Astrocyte (in vitro differentiated cells and primary cell): ENCODE results near the gene PPP1R9A. TPM values are rescaled to one million over a fixed set of nuclear protein-coding genes. Genes with fewer than 3 reads are reported as not detected.

Source experiments
- DNase-seq: peaks from one replicate; pipeline ENCODE4 v3.0.0-alpha.2; 2010; ENCODE audit warnings: low read depth
- FAIRE-seq: peaks from 2 replicates; lab custom pipeline; 2011; peaks lifted over from hg19 to GRCh38; lab: Jason Lieb, UNC
- H2AFZ ChIP-seq: 2 replicates; pipeline ENCODE4 v1.6.0; 2012; ENCODE audit warnings: low read depth, low read length, inconsistent platforms
- H3K27ac ChIP-seq: 2 replicates; pipeline ENCODE4 v1.5.1; 2011; ENCODE audit warnings: low read depth, low read length, inconsistent platforms
- H3K27me3 ChIP-seq: 2 replicates; pipeline ENCODE4 v1.6.0; 2011; ENCODE audit warnings: low read length, inconsistent platforms; ENCODE audit not compliant: insufficient read depth
- H3K36me3 ChIP-seq: 2 replicates; pipeline ENCODE4 v1.5.1; 2011; ENCODE audit warnings: low read length, inconsistent platforms; ENCODE audit not compliant: insufficient read depth
- H3K4me1 ChIP-seq: 2 replicates; pipeline ENCODE4 v1.5.1; 2011; ENCODE audit warnings: low read length, inconsistent platforms; ENCODE audit not compliant: insufficient read depth
- H3K4me2 ChIP-seq: 2 replicates; pipeline ENCODE4 v1.6.0; 2012; ENCODE audit warnings: low read length, inconsistent platforms
- H3K4me3 ChIP-seq: 2 replicates; pipeline ENCODE4 v1.5.1; 2011; ENCODE audit warnings: low read depth, mild to moderate bottlenecking, low read length, inconsistent platforms; ENCODE audit not compliant: insufficient read depth
- H3K79me2 ChIP-seq: 2 replicates; pipeline ENCODE4 v1.6.0; 2012; ENCODE audit warnings: mild to moderate bottlenecking, low read length, inconsistent platforms; ENCODE audit not compliant: insufficient read depth
- H3K9ac ChIP-seq: 2 replicates; pipeline ENCODE4 v1.6.0; 2012; ENCODE audit warnings: mild to moderate bottlenecking, low read length, inconsistent platforms
- H3K9me3 ChIP-seq: 2 replicates; pipeline ENCODE4 v1.5.1; 2012; ENCODE audit warnings: low read depth, mild to moderate bottlenecking, low read length, inconsistent platforms; ENCODE audit not compliant: insufficient read depth
- H4K20me1 ChIP-seq: 2 replicates; pipeline ENCODE4 v1.6.0; 2012; ENCODE audit warnings: low read length, inconsistent platforms; ENCODE audit not compliant: insufficient read depth
- H3K27ac Mint-ChIP-seq: one replicate; pipeline ENCODE4 v1.8.0; 2021; ENCODE audit warnings: mild to moderate bottlenecking, mixed read lengths; ENCODE audit not compliant: unreplicated experiment
- H3K27me3 Mint-ChIP-seq: one replicate; pipeline ENCODE4 v1.8.0; 2021; ENCODE audit warnings: low read depth, mixed read lengths; ENCODE audit not compliant: unreplicated experiment
- H3K36me3 Mint-ChIP-seq: one replicate; pipeline ENCODE4 v1.8.0; 2021; ENCODE audit warnings: low read depth, mixed read lengths; ENCODE audit not compliant: unreplicated experiment
- H3K4me1 Mint-ChIP-seq: one replicate; pipeline ENCODE4 v1.8.0; 2021; ENCODE audit warnings: low read depth, mixed read lengths; ENCODE audit not compliant: unreplicated experiment
- H3K4me3 Mint-ChIP-seq: one replicate; pipeline ENCODE4 v1.8.0; 2021; ENCODE audit warnings: mild to moderate bottlenecking, moderate library complexity, mixed read lengths; ENCODE audit not compliant: unreplicated experiment
- H3K9me3 Mint-ChIP-seq: one replicate; pipeline ENCODE4 v1.8.0; 2021; ENCODE audit warnings: mild to moderate bottlenecking, mixed read lengths; ENCODE audit not compliant: unreplicated experiment
- CTCF ChIP-seq: IDR thresholded peaks from 2 replicates; pipeline ENCODE4 v1.5.1; 2011; ENCODE audit warnings: low read depth, mild to moderate bottlenecking, inconsistent platforms, low read length, moderate library complexity; ENCODE audit not compliant: insufficient read depth
- EZH2 ChIP-seq: IDR thresholded peaks from 2 replicates; pipeline ENCODE4 v1.6.1; 2012; ENCODE audit warnings: mild to moderate bottlenecking, low read length, inconsistent platforms; ENCODE audit not compliant: insufficient read depth
- total RNA-seq: library from RNA; stranded (reverse); gene quantifications from 2 replicates; pipeline ENCODE4 v1.2.1, GENCODE V29; 2021

PPP1R9A gene
- total RNA-seq, 1 donor from 2014 or later = 7.5 TPM

DNA sequence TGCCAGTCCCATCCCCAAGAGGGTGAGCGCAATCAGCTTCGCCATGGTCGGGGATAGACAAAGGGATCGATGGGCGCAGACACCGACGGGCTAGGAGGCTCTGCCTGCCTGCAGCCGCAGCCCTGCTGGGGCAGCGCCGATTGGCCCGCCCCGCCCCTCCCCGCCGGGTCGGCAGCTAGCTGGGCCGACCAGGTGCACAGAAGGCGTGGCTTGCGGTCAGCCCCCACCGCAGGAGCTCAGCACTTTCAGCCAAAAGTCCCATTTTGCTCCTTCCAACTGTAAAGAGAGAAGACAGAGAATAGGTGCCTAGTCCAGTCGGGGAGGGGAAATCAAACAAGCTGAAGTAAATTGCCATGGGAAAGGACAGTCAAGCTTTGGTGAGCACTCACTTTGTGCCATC, 417.0 kb downstream of the PPP1R9A start, which contains the start of gene PON1:
Gene PON1, minus strand, starts transcription at position 102 of the 400 bp plus-strand sequence. Its CDS starts 57 bp downstream, at position 45.
- DNase-seq (no peak), FAIRE-seq (no peak)
- H3K9me3 Mint-ChIP-seq = no peaks in the 10 kb centered on the region
- TF ChIP-seq EZH2 (no peak), CTCF (no peak)
- H4K20me1 ChIP-seq = no peaks in the 10 kb centered on the region
- peaks cover 12% of the 10 kb centered on the region for H3K27me3 Mint-ChIP-seq
- no peak within 1 kb of the TSS for H3K27ac Mint-ChIP-seq
- H3K4me3 Mint-ChIP-seq = no peak within 1 kb of the TSS
- H3K36me3 ChIP-seq = no peaks in the 10 kb centered on the region
- H3K27me3 ChIP-seq = peaks cover 2% of the 10 kb centered on the region
- no peak within 1 kb of the TSS for H3K4me3 ChIP-seq
- H3K79me2 ChIP-seq = no peaks in the 10 kb centered on the region
- H3K4me1 ChIP-seq = no peaks in the 10 kb centered on the region
- no peak within 1 kb of the TSS for H2AFZ ChIP-seq
- peaks cover 3% of the 10 kb centered on the region for H3K9me3 ChIP-seq
- H3K4me1 Mint-ChIP-seq = peaks cover 16% of the 10 kb centered on the region
- H3K36me3 Mint-ChIP-seq = no peaks in the 10 kb centered on the region
- H3K9ac ChIP-seq = no peak within 1 kb of the TSS
- no peak within 1 kb of the TSS for H3K27ac ChIP-seq
- no peak within 1 kb of the TSS for H3K4me2 ChIP-seq

DNA sequence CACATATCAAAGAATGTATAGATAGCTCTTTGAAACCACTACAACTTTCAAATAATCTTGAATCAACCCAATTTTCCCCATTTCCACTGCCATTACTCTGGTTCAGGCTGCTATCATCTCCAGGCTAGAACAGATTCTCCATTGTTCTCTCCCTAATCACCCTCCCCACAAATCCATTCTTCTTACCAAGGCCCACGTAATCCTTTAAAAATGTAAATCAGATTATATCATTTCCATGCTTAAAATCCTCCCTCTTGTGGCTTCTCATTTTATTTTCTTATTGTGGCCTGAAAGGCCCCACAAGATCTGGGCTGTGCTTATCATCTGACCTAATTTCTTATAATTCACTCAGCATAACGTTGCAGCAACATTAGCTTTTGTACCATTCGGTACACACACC, 420.0 kb downstream of the PPP1R9A start:
- no peak overlapping the region for H3K27ac Mint-ChIP-seq
- no peaks in the 10 kb centered on the region for H3K36me3 Mint-ChIP-seq
- no peaks in the 10 kb centered on the region for H3K9me3 Mint-ChIP-seq
- H3K4me1 ChIP-seq = no peaks in the 10 kb centered on the region
- peaks cover 3% of the 10 kb centered on the region for H3K9me3 ChIP-seq
- DNase-seq = peak; percentile 71
- H3K36me3 ChIP-seq = no peaks in the 10 kb centered on the region
- no peak overlapping the region for H3K4me2 ChIP-seq
- no peak overlapping the region for H3K9ac ChIP-seq
- no peak for FAIRE-seq
- peaks cover 2% of the 10 kb centered on the region for H3K27me3 ChIP-seq
- no peak overlapping the region for H3K27ac ChIP-seq
- peaks cover 11% of the 10 kb centered on the region for H3K27me3 Mint-ChIP-seq
- H3K79me2 ChIP-seq = no peaks in the 10 kb centered on the region
- H3K4me3 Mint-ChIP-seq = no peak overlapping the region
- no peak overlapping the region for H2AFZ ChIP-seq
- H3K4me3 ChIP-seq = no peak overlapping the region
- H3K4me1 Mint-ChIP-seq = peaks cover 16% of the 10 kb centered on the region
- H4K20me1 ChIP-seq = no peaks in the 10 kb centered on the region
- TF ChIP-seq EZH2 (no peak), CTCF (no peak)

GRCh38 chr7:95330204-95330960, 423.0 kb downstream of the PPP1R9A start:
- H3K27ac Mint-ChIP-seq = peak overlapping the region; percentile 41
- no peaks in the 10 kb centered on the region for H3K9me3 Mint-ChIP-seq
- no peaks in the 10 kb centered on the region for H3K79me2 ChIP-seq
- H2AFZ ChIP-seq = no peak overlapping the region
- H3K36me3 ChIP-seq = no peaks in the 10 kb centered on the region
- no peak for DNase-seq
- H3K27ac ChIP-seq = no peak overlapping the region
- peak; percentile 62 for FAIRE-seq
- H3K4me3 ChIP-seq = no peak overlapping the region
- H3K27me3 Mint-ChIP-seq = peaks cover 5% of the 10 kb centered on the region
- peak overlapping the region; percentile 48 for H3K4me2 ChIP-seq
- no peak for TF ChIP-seq CTCF
- no peak for TF ChIP-seq EZH2
- no peaks in the 10 kb centered on the region for H4K20me1 ChIP-seq
- H3K4me1 ChIP-seq = peaks cover 4% of the 10 kb centered on the region
- peaks cover 22% of the 10 kb centered on the region for H3K4me1 Mint-ChIP-seq
- H3K27me3 ChIP-seq = no peaks in the 10 kb centered on the region
- H3K9me3 ChIP-seq = peaks cover 3% of the 10 kb centered on the region
- H3K4me3 Mint-ChIP-seq = no peak overlapping the region
- no peak overlapping the region for H3K9ac ChIP-seq
- H3K36me3 Mint-ChIP-seq = no peaks in the 10 kb centered on the region
